ENCODE measurements around the gene KCNK17.

- TF ChIP-seq CTCF (IDR thresholded peaks at IDR 0.05) (no peak), SIN3A (IDR thresholded peaks at IDR 0.05; ENCODE audit: borderline replicate concordance, insufficient read depth, low read depth, low read length) (no peak)
Measured at GRCh38 chr6:39335780-39336545, 21.7 kb upstream of the KCNK17 start.

All from Panc1 (cell line).